CD4-positive, alpha-beta memory T cell (primary cell): ENCODE results near the gene DHRS7B. TPM values are rescaled to one million over a fixed set of nuclear protein-coding genes. Genes with fewer than 3 reads are reported as not detected.
"Not testable (repeated sequence)": the region's sequence is repeated elsewhere in the genome, so short reads cannot be mapped to it uniquely, and the experiment has no call there.

ENCODE experiments used
- CTCF ChIA-PET: fragments of 350-600 bp; sonication (Branson Sonifier 250); formaldehyde crosslinking; loops from one replicate; lab custom pipeline; 2021; ENCODE audit warnings: inconsistent platforms; ENCODE audit not compliant: partially characterized antibody; lab: Charles Lee
- POLR2A ChIA-PET: fragments of 350-600 bp; sonication (Branson Sonifier 250); formaldehyde crosslinking; loops from one replicate; lab custom pipeline; 2021; ENCODE audit not compliant: partially characterized antibody; lab: Charles Lee
- DNase-seq, 5 donors: peaks; one replicate each; pipeline versions ENCODE4 v3.0.0 to v3.0.0-alpha.2; 2020 to 2022; ENCODE audit warnings: mixed read lengths in 1 of 5
- H3K27ac ChIP-seq: one replicate; pipeline ENCODE4 v1.7.0; 2013; ENCODE audit warnings: low read depth, low read length
- H3K27me3 ChIP-seq: 2 replicates; pipeline ENCODE4 v1.7.0; 2013; ENCODE audit warnings: mild to moderate bottlenecking, low read length, moderate library complexity; ENCODE audit not compliant: insufficient read depth
- H3K36me3 ChIP-seq: 2 replicates; pipeline ENCODE4 v1.7.0; 2013; ENCODE audit warnings: mild to moderate bottlenecking, low read length, moderate library complexity; ENCODE audit not compliant: insufficient read depth
- H3K4me1 ChIP-seq: 2 replicates; pipeline ENCODE4 v1.7.0; 2013; ENCODE audit warnings: mild to moderate bottlenecking, low read length, moderate library complexity; ENCODE audit not compliant: insufficient read depth
- H3K4me3 ChIP-seq, 2 donors: one replicate each; pipeline ENCODE4 v1.7.0; 2013; ENCODE audit warnings: low read length in 2 of 2, mild to moderate bottlenecking in 1 of 2
- H3K9me3 ChIP-seq, 2 donors: one replicate each; pipeline ENCODE4 v1.7.0; 2013; ENCODE audit warnings: low read length in 2 of 2, control low read depth in 1 of 2; ENCODE audit not compliant: control insufficient read depth in 1 of 2
- H3K27ac Mint-ChIP-seq, 7 donors: one replicate each; pipeline ENCODE4 v1.8.0; 2020 to 2021; ENCODE audit warnings: mixed read lengths in 7 of 7, mild to moderate bottlenecking in 6 of 7, inconsistent platforms in 3 of 7, moderate library complexity in 3 of 7
- H3K27me3 Mint-ChIP-seq, 2 donors: one replicate each; pipeline ENCODE4 v1.8.0; 2020 to 2021; ENCODE audit warnings: mixed read lengths in 2 of 2
- H3K36me3 Mint-ChIP-seq, 2 donors: one replicate each; pipeline ENCODE4 v1.8.0; 2020 to 2021; ENCODE audit warnings: mixed read lengths in 2 of 2, inconsistent platforms in 1 of 2, mild to moderate bottlenecking in 1 of 2
- H3K4me1 Mint-ChIP-seq, 4 donors: one replicate each; pipeline ENCODE4 v1.8.0; 2020 to 2021; ENCODE audit warnings: mixed read lengths in 4 of 4, mild to moderate bottlenecking in 1 of 4
- H3K4me3 Mint-ChIP-seq, 8 donors: one replicate each; pipeline ENCODE4 v1.8.0; 2020 to 2021; ENCODE audit warnings: mixed read lengths in 8 of 8, mild to moderate bottlenecking in 7 of 8, moderate library complexity in 6 of 8, inconsistent platforms in 3 of 8
- H3K9me3 Mint-ChIP-seq, 8 donors: one replicate each; pipeline ENCODE4 v1.8.0; 2020 to 2021; ENCODE audit warnings: mixed read lengths in 8 of 8, mild to moderate bottlenecking in 5 of 8, inconsistent platforms in 3 of 8, moderate library complexity in 1 of 8
- intact Hi-C: fragments of 100-400 bp; cut with micrococcal nuclease; formaldehyde crosslinking; loops from one replicate; pipeline ENCODE4 v1.15.1; 2023
- polyA plus RNA-seq, 2 donors: library from polyadenylated mRNA; unstranded; fragments of 300-500 nt; fragmentation: Illumina TruSeq; gene quantifications; one replicate each; pipeline ENCODE4 v1.2.3, GENCODE V29; 2021
- total RNA-seq, 2 experiments: library from RNA; stranded (reverse); gene quantifications; one replicate each; pipeline ENCODE4 v1.2.3, GENCODE V29; 2021

Gene DHRS7B
- total and polyA plus RNA-seq, 4 experiments from 2014 or later: 8.2 to 10.5 (median 9.7) TPM

DNA sequence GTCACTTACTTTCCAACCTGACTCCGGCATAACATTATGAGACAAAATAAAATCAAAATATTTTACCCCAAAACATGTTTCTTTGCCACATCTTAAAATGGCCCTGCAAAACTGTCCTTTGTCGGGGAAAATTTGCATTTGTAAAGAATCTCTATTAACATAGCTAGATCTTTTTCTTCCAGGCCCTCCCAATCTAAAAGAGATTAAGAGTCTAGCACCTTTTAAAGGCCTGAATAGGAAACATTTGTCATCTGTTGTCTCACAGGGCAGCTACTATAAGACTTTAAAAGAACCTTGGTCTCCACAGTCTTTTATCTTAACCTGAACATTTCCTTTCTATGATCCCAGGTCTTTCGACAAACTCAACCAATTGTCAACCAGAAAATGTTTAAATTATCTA is 18.1 kb upstream of the DHRS7B start:
- H3K36me3 ChIP-seq: no peaks in the 10 kb centered on the region

DNA sequence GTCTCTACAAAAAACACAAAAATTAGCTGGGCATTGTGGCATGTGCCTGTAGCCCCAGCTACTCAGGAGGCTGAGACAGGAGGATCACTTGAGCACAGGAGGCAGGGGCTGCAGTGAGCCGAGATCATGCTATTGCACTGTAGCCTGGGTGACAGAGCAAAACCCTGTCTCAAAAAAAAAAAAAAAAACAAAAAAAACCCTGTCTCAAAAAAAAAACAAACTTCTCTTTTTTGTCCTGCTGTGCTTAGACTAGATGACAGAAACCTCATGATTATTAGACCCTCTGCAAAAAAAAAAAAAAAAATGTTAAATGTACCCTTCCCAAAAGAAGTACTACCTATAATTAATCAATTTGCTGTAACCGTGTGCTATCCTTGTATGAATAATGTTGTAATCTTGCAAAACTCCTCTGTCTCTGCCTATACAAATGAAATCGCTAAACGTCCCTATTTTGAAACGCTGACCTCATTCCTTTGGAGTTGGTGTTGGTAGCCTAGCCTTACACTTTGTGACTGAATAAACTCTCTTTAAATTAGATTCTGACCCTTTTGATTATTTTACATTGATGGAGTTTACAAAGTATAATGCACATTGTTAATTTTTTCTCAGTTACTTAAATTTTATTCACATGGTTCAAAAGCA is 13.6 kb upstream of the DHRS7B start:
- peaks cover 0 to 2% of the 10 kb centered on the region in 2 donors for H3K27me3 Mint-ChIP-seq
- intact Hi-C loops: no loop called here
- no peaks in the 10 kb centered on the region for H3K27me3 ChIP-seq
- no peaks in the 10 kb centered on the region for H3K36me3 Mint-ChIP-seq
- H3K4me1 Mint-ChIP-seq: no peaks in the 10 kb centered on the region
- no peaks in the 10 kb centered on the region for H3K9me3 Mint-ChIP-seq
- no peaks in the 10 kb centered on the region for H3K4me1 ChIP-seq
- H3K4me3 Mint-ChIP-seq: no peak overlapping the region
- H3K27ac ChIP-seq: no peak overlapping the region
- H3K36me3 ChIP-seq: no peaks in the 10 kb centered on the region
- no peaks in the 10 kb centered on the region for H3K9me3 ChIP-seq
- no peak for DNase-seq
- H3K4me3 ChIP-seq: no peak overlapping the region
- CTCF ChIA-PET: no interaction called here
- H3K27ac Mint-ChIP-seq: peak overlapping the region in 1 of 7 donors; percentile 50
- POLR2A ChIA-PET: no interaction called here

More for the DNA sequence above, 18.1 kb upstream of the DHRS7B start:
- Mint-ChIP-seq H3K4me3 (no peak overlapping the region), H3K36me3 (no peaks in the 10 kb centered on the region), H3K4me1 (no peaks in the 10 kb centered on the region), H3K27ac (no peak overlapping the region), H3K9me3 (no peaks in the 10 kb centered on the region), H3K27me3 (peaks cover 2 to 3% of the 10 kb centered on the region in 2 donors)
- DNase-seq: no peak
- intact Hi-C loops: no loop called here
- ChIA-PET POLR2A (no interaction called here), CTCF (interaction anchor here (0.8 to 3.6 kb wide), 3 partner anchors 9 to 11 kb away, joined by 3 to 14 read pairs (median 9); no protein-coding TSS in a partner anchor)
- H3K27me3 ChIP-seq: no peaks in the 10 kb centered on the region
- no peaks in the 10 kb centered on the region for H3K4me1 ChIP-seq
- no peak overlapping the region for H3K27ac ChIP-seq
- H3K9me3 ChIP-seq: no peaks in the 10 kb centered on the region
- H3K4me3 ChIP-seq: no peak overlapping the region

GRCh38 chr17:21113716-21114115 is 13.0 kb upstream of the DHRS7B start:
- Histone ChIP-seq H3K27me3 (no peaks in the 10 kb centered on the region), H3K36me3 (no peaks in the 10 kb centered on the region), H3K4me3 (no peak overlapping the region), H3K9me3 (no peaks in the 10 kb centered on the region), H3K27ac (no peak overlapping the region), H3K4me1 (no peaks in the 10 kb centered on the region)
- ChIA-PET CTCF (no interaction called here), POLR2A (no interaction called here)
- Mint-ChIP-seq H3K4me1 (no peaks in the 10 kb centered on the region), H3K36me3 (no peaks in the 10 kb centered on the region), H3K27me3 (peaks cover 0 to 2% of the 10 kb centered on the region in 2 donors), H3K4me3 (no peak overlapping the region), H3K27ac (no peak overlapping the region), H3K9me3 (no peaks in the 10 kb centered on the region)
- no peak for DNase-seq
- intact Hi-C loops: no loop called here

DNA sequence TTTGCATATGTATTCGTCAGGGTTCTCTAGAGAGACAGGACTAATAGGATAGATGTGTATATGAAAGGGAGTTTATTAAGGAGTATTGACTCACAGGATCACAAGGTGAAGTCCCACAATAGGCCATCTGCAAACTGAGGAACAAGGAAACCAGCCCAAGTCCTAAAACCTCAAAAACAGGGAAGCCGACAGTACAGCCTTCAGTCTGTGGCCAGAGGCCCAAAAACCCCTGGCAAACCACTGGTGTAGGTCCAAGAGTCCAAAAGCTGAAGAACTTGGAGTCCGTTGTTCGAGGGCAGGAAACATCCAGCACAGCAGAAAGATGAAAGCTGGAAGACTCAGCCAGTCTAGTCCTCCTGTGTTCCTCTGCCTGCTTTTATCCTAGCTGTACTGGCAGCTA is 12.0 kb upstream of the DHRS7B start:
- H3K9me3 ChIP-seq, CTCF ChIA-PET, H3K4me3 Mint-ChIP-seq, H3K36me3 Mint-ChIP-seq, H3K4me3 ChIP-seq, H3K27ac ChIP-seq, H3K4me1 Mint-ChIP-seq, POLR2A ChIA-PET, H3K4me1 ChIP-seq, H3K27me3 Mint-ChIP-seq, intact Hi-C loops, H3K27me3 ChIP-seq, H3K27ac Mint-ChIP-seq, H3K9me3 Mint-ChIP-seq, H3K36me3 ChIP-seq, DNase-seq: not testable (repeated sequence)

GRCh38 chr17:21119247-21119918 is 7.4 kb upstream of the DHRS7B start:
- Mint-ChIP-seq H3K4me3 (peak overlapping the region in 2 of 8 donors; percentile 2 to 59), H3K4me1 (peaks cover 6 to 14% (median 8%) of the 10 kb centered on the region in 4 donors), H3K9me3 (no peaks in the 10 kb centered on the region), H3K27me3 (peaks cover 1 to 2% of the 10 kb centered on the region in 2 donors), H3K36me3 (no peaks in the 10 kb centered on the region), H3K27ac (peak overlapping the region in 2 of 7 donors; percentile 4 to 35)
- Histone ChIP-seq H3K9me3 (no peaks in the 10 kb centered on the region), H3K27ac (no peak overlapping the region), H3K27me3 (no peaks in the 10 kb centered on the region), H3K36me3 (no peaks in the 10 kb centered on the region), H3K4me3 (no peak overlapping the region), H3K4me1 (peaks cover 3% of the 10 kb centered on the region)
- DNase-seq: peak; percentile 70 to 74 (median 71)
- intact Hi-C loops: loop anchor here (1.0 to 2.0 kb wide), 5 partner anchors 95 to 392 kb away; partner anchors contain the start of gene TMEM11
- POLR2A ChIA-PET: interaction anchor here (0.6 to 1.2 kb wide), 3 partner anchors 70 to 394 kb away, joined by 3 to 5 read pairs (median 4); no protein-coding TSS in a partner anchor
- CTCF ChIA-PET: interaction anchor here (0.7 to 8.8 kb wide), 21 partner anchors 9 to 661 kb away, joined by 3 to 180 read pairs (median 5); partner anchors contain the start of genes NATD1, TMEM11 and USP22

GRCh38 chr17:21119919-21120249 is 6.9 kb upstream of the DHRS7B start:
- H3K27ac Mint-ChIP-seq: peak overlapping the region in 3 of 7 donors; percentile 4 to 51 (median 27)
- POLR2A ChIA-PET: interaction anchor here (1.0 to 1.2 kb wide), 2 partner anchors 77 to 393 kb away, joined by 3 to 5 read pairs; no protein-coding TSS in a partner anchor
- peak in 1 of 5 donors; percentile 7 for DNase-seq
- peak overlapping the region in 1 of 8 donors; percentile 59 for H3K4me3 Mint-ChIP-seq
- Histone ChIP-seq H3K4me3 (no peak overlapping the region), H3K27me3 (no peaks in the 10 kb centered on the region), H3K27ac (no peak overlapping the region), H3K36me3 (no peaks in the 10 kb centered on the region), H3K4me1 (peaks cover 5% of the 10 kb centered on the region), H3K9me3 (no peaks in the 10 kb centered on the region)
- peaks cover 6 to 19% (median 10%) of the 10 kb centered on the region in 4 donors for H3K4me1 Mint-ChIP-seq
- H3K27me3 Mint-ChIP-seq: peaks cover 1 to 2% of the 10 kb centered on the region in 2 donors
- intact Hi-C loops: loop anchor here (1.0 to 2.0 kb wide), 5 partner anchors 95 to 391 kb away; partner anchors contain the start of gene TMEM11
- CTCF ChIA-PET: interaction anchor here (0.9 to 8.8 kb wide), 17 partner anchors 8 to 393 kb away, joined by 3 to 180 read pairs (median 6); partner anchors contain the start of genes NATD1, TMEM11 and USP22
- no peaks in the 10 kb centered on the region for H3K9me3 Mint-ChIP-seq
- peaks cover 0 to 1% of the 10 kb centered on the region in 2 donors for H3K36me3 Mint-ChIP-seq

DNA sequence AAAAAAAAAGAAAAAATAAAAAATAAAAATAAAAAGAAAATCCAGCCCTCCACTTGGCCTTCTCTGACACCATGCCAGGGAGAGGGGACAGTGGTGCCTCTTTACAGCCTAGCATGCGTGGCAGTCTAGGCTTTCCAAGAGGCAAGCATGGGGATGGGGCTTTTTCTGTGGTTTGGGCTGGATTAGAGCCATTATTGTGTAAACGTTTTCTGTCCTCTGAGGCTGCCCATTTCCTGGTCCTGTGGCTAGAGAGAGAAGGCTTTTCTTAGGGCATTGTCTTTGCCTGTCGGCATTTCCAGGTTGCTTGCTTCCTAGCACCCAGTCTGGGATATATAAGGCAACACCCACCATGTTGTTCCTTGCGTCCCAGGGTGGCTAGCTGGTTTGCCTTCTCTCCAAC is 2.7 kb upstream of the DHRS7B start:
- Histone ChIP-seq H3K27me3 (no peaks in the 10 kb centered on the region), H3K4me3 (no peak overlapping the region), H3K9me3 (no peaks in the 10 kb centered on the region), H3K4me1 (peaks cover 30% of the 10 kb centered on the region), H3K36me3 (no peaks in the 10 kb centered on the region), H3K27ac (no peak overlapping the region)
- H3K9me3 Mint-ChIP-seq: no peaks in the 10 kb centered on the region
- peaks cover 0 to 1% of the 10 kb centered on the region in 2 donors for H3K27me3 Mint-ChIP-seq
- intact Hi-C loops: no loop called here
- H3K27ac Mint-ChIP-seq: peak overlapping the region in 1 of 7 donors; percentile 78
- no peak overlapping the region for H3K4me3 Mint-ChIP-seq
- POLR2A ChIA-PET: interaction anchor here (0.6 kb wide), 1 partner anchor 388 kb away, joined by 3 read pairs; no protein-coding TSS in a partner anchor
- no peak for DNase-seq
- peaks cover 26 to 52% (median 36%) of the 10 kb centered on the region in 4 donors for H3K4me1 Mint-ChIP-seq
- H3K36me3 Mint-ChIP-seq: peaks cover 0 to 9% of the 10 kb centered on the region in 2 donors
- CTCF ChIA-PET: interaction anchor here (1.9 to 8.8 kb wide), 2 partner anchors 155 to 388 kb away, joined by 6 to 180 read pairs; no protein-coding TSS in a partner anchor
